GM10248 (cell line): ENCODE data around the gene KIF20A.
"Not testable (repeated sequence)": the region's sequence is repeated elsewhere in the genome, so short reads cannot be mapped to it uniquely, and the experiment has no call there.

ENCODE experiments used
- CTCF ChIA-PET: fragments of 300-600 bp; sonication (Branson Sonifier 250); formaldehyde crosslinking; extraction: SDS; loops from one replicate; lab custom pipeline; 2021; ENCODE audit warnings: antibody characterized with exemption; lab: Yijun Ruan, JAX
- POLR2A ChIA-PET: fragments of 350-650 bp; sonication (Branson Sonifier 250); formaldehyde crosslinking; extraction: SDS; loops from one replicate; lab custom pipeline; 2020; ENCODE audit warnings: antibody characterized with exemption; lab: Yijun Ruan, JAX
- DNase-seq: peaks from one replicate; pipeline ENCODE4 v3.0.0; 2012; ENCODE audit errors: extremely low spot score
- TF ChIP-seq, protein P1 (sequence below): IDR thresholded peaks from 2 replicates; pipeline ENCODE4 v1.5.1; 2012; ENCODE audit warnings: mild to moderate bottlenecking, low read depth; ENCODE audit errors: extremely low read depth, missing control alignments, control extremely low read depth

The KIF20A gene

DNA sequence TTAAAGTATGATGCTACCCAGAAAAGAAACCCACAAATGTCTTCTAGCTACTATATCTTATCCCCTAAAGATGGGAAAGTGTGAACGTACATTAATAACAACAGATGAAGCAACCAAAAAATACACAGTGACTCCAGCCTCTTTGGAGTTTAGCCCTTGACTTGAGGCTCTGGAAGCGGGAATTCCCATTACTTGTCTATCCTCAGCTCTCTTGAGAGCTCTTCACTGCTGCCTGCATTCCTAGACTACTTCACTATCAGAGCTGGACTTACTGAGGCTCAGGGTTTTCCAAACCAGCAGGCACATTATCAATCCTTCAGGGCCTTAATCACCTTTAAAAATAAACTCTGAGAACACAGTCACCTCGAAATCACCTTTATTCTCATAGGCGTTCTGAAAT lies 38.6 kb upstream of the KIF20A start:
- CTCF ChIA-PET, result interaction anchor here (0.7 to 1.9 kb wide), 7 partner anchors 10 to 104 kb away, joined by 3 to 10 read pairs (median 5); no protein-coding TSS in a partner anchor
- POLR2A ChIA-PET, result no interaction called here
- no peak for DNase-seq

DNA sequence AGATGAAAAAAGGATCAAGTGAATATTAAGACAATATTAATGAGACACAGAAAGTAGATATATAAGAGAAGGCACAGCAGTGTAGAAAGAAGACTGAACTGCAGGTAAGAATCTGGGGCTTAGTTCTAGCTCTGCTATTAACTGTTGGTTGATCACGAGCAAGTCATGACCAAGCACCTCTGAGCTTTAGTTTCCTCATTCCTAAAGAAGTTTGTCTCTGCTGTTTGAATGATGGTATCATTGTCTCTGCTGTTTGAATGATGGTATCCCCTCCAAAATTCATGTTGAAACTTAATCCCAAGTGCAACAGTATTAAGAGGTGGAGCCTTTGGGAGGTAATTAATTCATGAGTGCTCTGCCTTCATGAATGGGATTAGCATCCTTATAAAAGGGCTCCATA lies 37.2 kb upstream of the KIF20A start:
- CTCF ChIA-PET, result no interaction called here
- no peak for DNase-seq
- POLR2A ChIA-PET, result no interaction called here
- TF ChIP-seq, protein P1, sequence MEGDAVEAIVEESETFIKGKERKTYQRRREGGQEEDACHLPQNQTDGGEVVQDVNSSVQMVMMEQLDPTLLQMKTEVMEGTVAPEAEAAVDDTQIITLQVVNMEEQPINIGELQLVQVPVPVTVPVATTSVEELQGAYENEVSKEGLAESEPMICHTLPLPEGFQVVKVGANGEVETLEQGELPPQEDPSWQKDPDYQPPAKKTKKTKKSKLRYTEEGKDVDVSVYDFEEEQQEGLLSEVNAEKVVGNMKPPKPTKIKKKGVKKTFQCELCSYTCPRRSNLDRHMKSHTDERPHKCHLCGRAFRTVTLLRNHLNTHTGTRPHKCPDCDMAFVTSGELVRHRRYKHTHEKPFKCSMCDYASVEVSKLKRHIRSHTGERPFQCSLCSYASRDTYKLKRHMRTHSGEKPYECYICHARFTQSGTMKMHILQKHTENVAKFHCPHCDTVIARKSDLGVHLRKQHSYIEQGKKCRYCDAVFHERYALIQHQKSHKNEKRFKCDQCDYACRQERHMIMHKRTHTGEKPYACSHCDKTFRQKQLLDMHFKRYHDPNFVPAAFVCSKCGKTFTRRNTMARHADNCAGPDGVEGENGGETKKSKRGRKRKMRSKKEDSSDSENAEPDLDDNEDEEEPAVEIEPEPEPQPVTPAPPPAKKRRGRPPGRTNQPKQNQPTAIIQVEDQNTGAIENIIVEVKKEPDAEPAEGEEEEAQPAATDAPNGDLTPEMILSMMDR, result no peak

More for the DNA sequence above, 38.6 kb upstream of the KIF20A start:
- TF ChIP-seq, protein P1, result no peak

DNA sequence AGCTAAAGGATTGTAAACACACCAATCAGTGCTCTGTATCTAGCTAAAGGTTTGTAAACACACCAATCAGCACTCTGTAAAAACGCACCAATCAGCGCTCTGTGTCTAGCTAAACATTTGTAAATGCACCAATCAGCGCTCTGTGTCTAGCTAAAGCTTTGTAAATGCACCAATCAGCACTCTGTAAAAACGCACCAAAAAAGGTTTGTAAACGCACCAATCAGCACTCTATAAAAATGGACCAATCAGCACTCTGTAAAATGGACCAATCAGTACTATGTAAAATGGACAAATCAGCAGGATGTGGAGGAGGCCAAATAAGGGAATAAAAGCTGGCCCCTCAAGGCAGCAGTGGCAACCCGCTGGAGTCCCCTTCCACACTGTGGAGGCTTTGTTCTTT lies 35.3 kb upstream of the KIF20A start:
- CTCF ChIA-PET, result interaction anchor here (0.6 to 1.2 kb wide), 5 partner anchors 66 to 483 kb away, joined by 3 to 4 read pairs (median 3); no protein-coding TSS in a partner anchor
- DNase-seq, POLR2A ChIA-PET: not testable (repeated sequence)

DNA sequence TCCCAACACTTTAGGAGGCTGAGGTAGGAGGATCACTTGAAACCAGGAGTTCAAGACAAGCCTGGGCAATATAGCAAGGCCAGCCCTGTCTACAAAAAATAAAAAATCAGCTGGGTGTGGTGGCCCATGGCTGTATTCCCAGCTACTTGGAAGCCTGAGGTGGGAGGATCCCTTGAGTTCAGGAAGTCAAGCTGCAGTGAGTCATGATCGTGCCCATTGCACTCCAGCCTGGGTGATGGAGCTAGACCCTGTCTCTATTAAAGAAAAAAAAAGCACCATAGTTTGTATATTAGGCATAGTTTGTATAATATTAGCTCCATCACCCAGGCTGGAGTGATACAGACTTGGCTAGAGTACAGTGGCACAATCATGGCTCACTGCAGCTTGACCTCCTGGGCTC lies 30.1 kb upstream of the KIF20A start:
- TF ChIP-seq, protein P1, result no peak
- ChIA-PET POLR2A (no interaction called here), CTCF (interaction anchor here (1.2 to 3.0 kb wide), 4 partner anchors 15 to 79 kb away, joined by 4 to 13 read pairs (median 6); no protein-coding TSS in a partner anchor)
- no peak for DNase-seq

DNA sequence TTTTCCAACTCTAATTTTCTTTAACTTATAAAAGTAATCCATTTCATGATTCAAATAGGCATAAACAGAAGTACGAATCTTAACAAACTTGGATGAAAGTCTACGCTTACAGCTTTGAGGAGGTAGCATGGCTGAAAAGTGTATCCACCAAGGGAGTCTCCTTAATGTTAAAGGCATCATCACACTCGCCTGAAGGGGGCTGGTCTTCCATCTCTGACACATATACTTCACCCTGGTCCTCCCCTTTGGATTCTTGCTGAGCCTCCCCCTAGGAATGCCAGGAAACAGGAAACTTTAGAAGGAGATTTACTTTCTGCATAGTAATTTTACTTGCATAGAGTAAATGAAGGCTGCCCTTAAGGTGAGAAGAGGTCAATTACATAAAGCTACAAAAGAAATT lies 29.4 kb upstream of the KIF20A start:
- TF ChIP-seq, protein P1, result no peak
- ChIA-PET CTCF (interaction anchor here (0.9 to 3.0 kb wide), 7 partner anchors 9 to 111 kb away, joined by 3 to 13 read pairs (median 5); no protein-coding TSS in a partner anchor), POLR2A (no interaction called here)
- no peak for DNase-seq

DNA sequence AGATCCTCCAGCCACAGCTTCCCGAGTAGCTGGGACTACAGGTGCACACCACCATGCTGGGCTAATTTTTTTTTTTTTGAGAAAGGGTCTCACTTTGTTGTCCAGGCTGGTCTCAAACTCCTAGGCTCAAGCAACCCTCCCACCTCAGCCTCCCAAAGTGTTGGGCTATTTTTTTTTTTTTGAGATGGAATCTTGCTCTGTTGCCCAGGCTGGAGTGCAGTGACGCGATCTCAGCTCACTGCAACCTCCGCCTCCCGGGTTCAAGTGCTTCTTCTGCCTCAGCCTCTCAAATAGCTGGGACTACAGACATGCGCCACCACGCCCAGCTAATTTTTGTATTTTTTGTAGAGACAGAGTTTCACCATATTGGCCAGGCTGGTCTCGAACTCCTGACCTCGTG lies 22.9 kb upstream of the KIF20A start:
- DNase-seq, CTCF ChIA-PET: not testable (repeated sequence)
- POLR2A ChIA-PET, result interaction anchor here (0.7 kb wide), 1 partner anchor 361 kb away, joined by 5 read pairs; no protein-coding TSS in a partner anchor

DNA sequence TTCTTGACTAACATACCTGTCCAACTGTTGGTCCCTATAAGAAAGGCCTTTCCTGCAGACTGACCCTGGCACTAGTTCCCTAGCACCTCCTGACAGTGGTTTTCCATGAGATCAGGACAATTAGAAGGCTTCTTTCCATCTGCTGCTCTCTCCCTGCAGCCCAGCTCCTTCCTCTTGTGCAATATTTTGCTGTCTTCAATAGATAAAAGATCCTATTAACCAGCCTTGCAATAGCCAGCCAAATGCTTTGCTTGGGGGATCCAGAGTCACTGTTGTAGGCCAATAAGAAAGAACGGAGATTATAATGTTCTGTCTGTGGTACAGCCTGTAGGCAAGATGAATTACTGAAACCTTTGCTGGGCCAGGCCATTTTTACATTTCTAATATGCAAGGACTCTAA lies 21.3 kb upstream of the KIF20A start:
- no peak for DNase-seq
- ChIA-PET POLR2A (no interaction called here), CTCF (no interaction called here)
- TF ChIP-seq, protein P1, result no peak
